Measurements from ENCODE around the gene BLM. TPM values are rescaled to one million over a fixed set of nuclear protein-coding genes. Genes with fewer than 3 reads are reported as not detected.
"Not testable (repeated sequence)": the region's sequence is repeated elsewhere in the genome, so short reads cannot be mapped to it uniquely, and the experiment has no call there.

The BLM gene
- total RNA-seq, 2 experiments from 2014 or later = 59.4 to 63.7 TPM

- peaks cover 54% of the 10 kb centered on the region for H3K4me1 Mint-ChIP-seq
- CTCF ChIA-PET = interaction anchor here (0.5 kb wide), 1 partner anchor 30 kb away, joined by 3 read pairs; no protein-coding TSS in a partner anchor
- POLR2A ChIA-PET = interaction anchor here (1.0 kb wide), 1 partner anchor 36 kb away, joined by 3 read pairs; the partner anchor contains the start of gene BLM
- peaks cover 10% of the 10 kb centered on the region for H3K36me3 Mint-ChIP-seq (ENCODE audit: low read depth)
- DNase-seq = no peak
- no peak overlapping the region for H3K27ac Mint-ChIP-seq
- no peaks in the 10 kb centered on the region for H3K27me3 Mint-ChIP-seq
- H3K4me3 Mint-ChIP-seq = no peak overlapping the region
- no peaks in the 10 kb centered on the region for H3K9me3 Mint-ChIP-seq
These were observed 35.7 kb upstream of the BLM start for GRCh38 chr15:90681480-90681879.

- no peak for DNase-seq
- Mint-ChIP-seq H3K27ac (no peak overlapping the region), H3K36me3 (ENCODE audit: low read depth) (peaks cover 12% of the 10 kb centered on the region), H3K27me3 (no peaks in the 10 kb centered on the region), H3K4me1 (peaks cover 61% of the 10 kb centered on the region), H3K4me3 (no peak overlapping the region), H3K9me3 (peaks cover under 1% of the 10 kb centered on the region)
- ChIA-PET CTCF (no interaction called here), POLR2A (interaction anchor here (5.4 kb wide), 1 partner anchor 18 kb away, joined by 57 read pairs; no protein-coding TSS in a partner anchor)
These were observed 33.8 kb upstream of the BLM start for GRCh38 chr15:90683371-90683770.

GRCh38 chr15:90683876-90684275 lies 33.3 kb upstream of the BLM start:
- DNase-seq = no peak
- Mint-ChIP-seq H3K27ac (peak overlapping the region; percentile 50), H3K27me3 (no peaks in the 10 kb centered on the region), H3K36me3 (ENCODE audit: low read depth) (peaks cover 13% of the 10 kb centered on the region), H3K4me3 (no peak overlapping the region), H3K9me3 (peaks cover 2% of the 10 kb centered on the region), H3K4me1 (peaks cover 59% of the 10 kb centered on the region)
- ChIA-PET POLR2A (interaction anchor here (5.4 kb wide), 1 partner anchor 18 kb away, joined by 57 read pairs; no protein-coding TSS in a partner anchor), CTCF (no interaction called here)

GRCh38 chr15:90684281-90684680 lies 32.9 kb upstream of the BLM start:
- Mint-ChIP-seq H3K9me3 (peaks cover 2% of the 10 kb centered on the region), H3K27ac (peak overlapping the region; percentile 50), H3K27me3 (no peaks in the 10 kb centered on the region), H3K4me3 (no peak overlapping the region), H3K36me3 (ENCODE audit: low read depth) (peaks cover 14% of the 10 kb centered on the region), H3K4me1 (peaks cover 56% of the 10 kb centered on the region)
- POLR2A ChIA-PET = interaction anchor here (2.9 to 5.4 kb wide), 2 partner anchors 19 to 25 kb away, joined by 26 to 57 read pairs; no protein-coding TSS in a partner anchor
- CTCF ChIA-PET = no interaction called here
- no peak for DNase-seq

- ChIA-PET CTCF (interaction anchor here (1.0 to 2.6 kb wide), 7 partner anchors 30 to 384 kb away, joined by 3 to 15 read pairs (median 5); partner anchors contain the start of gene HDDC3), POLR2A (interaction anchor here (0.6 to 5.4 kb wide), 13 partner anchors 8 to 297 kb away, joined by 3 to 57 read pairs (median 5); partner anchors contain the start of genes BLM, HDDC3 and UNC45A)
- H3K9me3 Mint-ChIP-seq = peaks cover 7% of the 10 kb centered on the region
- H3K4me1 Mint-ChIP-seq = peaks cover 48% of the 10 kb centered on the region
- peaks cover 19% of the 10 kb centered on the region for H3K36me3 Mint-ChIP-seq (ENCODE audit: low read depth)
- no peak for DNase-seq
- peak overlapping the region; percentile 100 for H3K27ac Mint-ChIP-seq
- no peaks in the 10 kb centered on the region for H3K27me3 Mint-ChIP-seq
- peak overlapping the region; percentile 15 for H3K4me3 Mint-ChIP-seq
These were observed 31.3 kb upstream of the BLM start for GRCh38 chr15:90685591-90686434.

GRCh38 chr15:90686435-90687218 lies 30.5 kb upstream of the BLM start:
- Mint-ChIP-seq H3K36me3 (ENCODE audit: low read depth) (peaks cover 20% of the 10 kb centered on the region), H3K4me3 (peak overlapping the region; percentile 15), H3K27ac (peak overlapping the region; percentile 100), H3K27me3 (no peaks in the 10 kb centered on the region), H3K9me3 (peaks cover 7% of the 10 kb centered on the region), H3K4me1 (peaks cover 54% of the 10 kb centered on the region)
- peak; percentile 56 for DNase-seq
- POLR2A ChIA-PET = interaction anchor here (0.6 to 5.4 kb wide), 16 partner anchors 9 to 298 kb away, joined by 3 to 57 read pairs (median 4); partner anchors contain the start of genes BLM, HDDC3 and UNC45A
- CTCF ChIA-PET = interaction anchor here (0.9 to 2.6 kb wide), 8 partner anchors 10 to 385 kb away, joined by 3 to 15 read pairs (median 4); partner anchors contain the start of gene HDDC3

- not testable (repeated sequence) for DNase-seq, H3K4me3 Mint-ChIP-seq, H3K27me3 Mint-ChIP-seq, H3K9me3 Mint-ChIP-seq, H3K27ac Mint-ChIP-seq
- POLR2A ChIA-PET = interaction anchor here (1.0 to 1.4 kb wide), 3 partner anchors 12 to 150 kb away, joined by 3 to 4 read pairs (median 4); no protein-coding TSS in a partner anchor
- Mint-ChIP-seq H3K4me1 (peaks cover 74% of the 10 kb centered on the region), H3K36me3 (ENCODE audit: low read depth) (peaks cover 16% of the 10 kb centered on the region)
- CTCF ChIA-PET = interaction anchor here (0.6 to 3.0 kb wide), 5 partner anchors 39 to 243 kb away, joined by 3 to 17 read pairs (median 3); partner anchors contain the start of gene HDDC3
These were observed 27.7 kb upstream of the BLM start for GRCh38 chr15:90689326-90689961.

- ChIA-PET CTCF (interaction anchor here (1.1 to 4.6 kb wide), 3 partner anchors 43 to 242 kb away, joined by 3 to 27 read pairs (median 17); partner anchors contain the start of gene HDDC3), POLR2A (interaction anchor here (1.1 to 1.4 kb wide), 2 partner anchors 43 to 246 kb away, joined by 3 to 4 read pairs; no protein-coding TSS in a partner anchor)
- H3K27ac Mint-ChIP-seq = no peak overlapping the region
- no peaks in the 10 kb centered on the region for H3K27me3 Mint-ChIP-seq
- H3K4me1 Mint-ChIP-seq = peaks cover 73% of the 10 kb centered on the region
- no peak overlapping the region for H3K4me3 Mint-ChIP-seq
- H3K9me3 Mint-ChIP-seq = peaks cover 7% of the 10 kb centered on the region
- DNase-seq = no peak
- H3K36me3 Mint-ChIP-seq (ENCODE audit: low read depth) = peaks cover 16% of the 10 kb centered on the region
These were observed 26.6 kb upstream of the BLM start for GRCh38 chr15:90690585-90690984.

- no peak for DNase-seq
- H3K9me3 Mint-ChIP-seq = peaks cover 7% of the 10 kb centered on the region
- POLR2A ChIA-PET = interaction anchor here (1.1 to 1.4 kb wide), 2 partner anchors 44 to 245 kb away, joined by 3 to 4 read pairs; no protein-coding TSS in a partner anchor
- CTCF ChIA-PET = interaction anchor here (2.3 to 4.6 kb wide), 2 partner anchors 42 to 43 kb away, joined by 9 to 27 read pairs; no protein-coding TSS in a partner anchor
- H3K36me3 Mint-ChIP-seq (ENCODE audit: low read depth) = peaks cover 16% of the 10 kb centered on the region
- H3K4me1 Mint-ChIP-seq = peaks cover 70% of the 10 kb centered on the region
- no peaks in the 10 kb centered on the region for H3K27me3 Mint-ChIP-seq
- no peak overlapping the region for H3K27ac Mint-ChIP-seq
- H3K4me3 Mint-ChIP-seq = no peak overlapping the region
These were observed 25.8 kb upstream of the BLM start for GRCh38 chr15:90691369-90691768.

GRCh38 chr15:90691982-90692773 lies 25.0 kb upstream of the BLM start:
- CTCF ChIA-PET = interaction anchor here (0.7 to 4.6 kb wide), 4 partner anchors 14 to 44 kb away, joined by 3 to 27 read pairs (median 8); no protein-coding TSS in a partner anchor
- no peak for DNase-seq
- no peak overlapping the region for H3K4me3 Mint-ChIP-seq
- H3K36me3 Mint-ChIP-seq (ENCODE audit: low read depth) = peaks cover 16% of the 10 kb centered on the region
- peaks cover 7% of the 10 kb centered on the region for H3K9me3 Mint-ChIP-seq
- H3K27me3 Mint-ChIP-seq = no peaks in the 10 kb centered on the region
- POLR2A ChIA-PET = interaction anchor here (2.7 kb wide), 1 partner anchor 44 kb away, joined by 7 read pairs; no protein-coding TSS in a partner anchor
- H3K4me1 Mint-ChIP-seq = peaks cover 69% of the 10 kb centered on the region
- peak overlapping the region; percentile 11 for H3K27ac Mint-ChIP-seq

GRCh38 chr15:90694987-90695386 lies 22.2 kb upstream of the BLM start:
- no peaks in the 10 kb centered on the region for H3K27me3 Mint-ChIP-seq
- no peak overlapping the region for H3K27ac Mint-ChIP-seq

More at GRCh38 chr15:90694987-90695386, 22.2 kb upstream of the BLM start:
- Mint-ChIP-seq H3K9me3 (peaks cover 2% of the 10 kb centered on the region), H3K4me1 (peaks cover 66% of the 10 kb centered on the region), H3K36me3 (ENCODE audit: low read depth) (peaks cover 7% of the 10 kb centered on the region), H3K4me3 (no peak overlapping the region)
- ChIA-PET CTCF (interaction anchor here (1.1 to 4.6 kb wide), 4 partner anchors 21 to 237 kb away, joined by 3 to 27 read pairs (median 4); partner anchors contain the start of genes BLM and HDDC3), POLR2A (interaction anchor here (2.7 kb wide), 1 partner anchor 47 kb away, joined by 7 read pairs; no protein-coding TSS in a partner anchor)
- DNase-seq = no peak

Data from activated CD4-positive, alpha-beta memory T cell treated with anti-CD3 and anti-CD28 coated beads, Interleukin-2, amount 10 ng/mL, durations not matched to agents 7 days and 5 days (primary cell).